GM19328 (cell line): Measurements from ENCODE around the gene GPR161.
"Not testable (repeated sequence)": the region's sequence is repeated elsewhere in the genome, so short reads cannot be mapped to it uniquely, and the experiment has no call there.

Experiments used
- ATAC-seq: cut with Tn5 transposase; IDR thresholded peaks from one replicate; pipeline ENCODE4 v1.9.1; 2021; ENCODE audit warnings: mild to moderate bottlenecking, moderate library complexity; ENCODE audit not compliant: unreplicated experiment

GPR161 gene

GRCh38 chr1:168089326-168089978 lies 47.3 kb downstream of the GPR161 start:
- no peak for ATAC-seq

GRCh38 chr1:168088511-168089325 lies 48.0 kb downstream of the GPR161 start:
- no peak for ATAC-seq

- no peak for ATAC-seq
Measured at GRCh38 chr1:168087696-168088095, 49.0 kb downstream of the GPR161 start.

GRCh38 chr1:168086438-168086837 lies 50.3 kb downstream of the GPR161 start:
- ATAC-seq: no peak

- no peak for ATAC-seq
Measured at GRCh38 chr1:168085401-168085872, 51.3 kb downstream of the GPR161 start.

- ATAC-seq: peak; percentile 55
Measured at GRCh38 chr1:168084396-168085231, 52.1 kb downstream of the GPR161 start.

GRCh38 chr1:168083456-168084325 lies 53.0 kb downstream of the GPR161 start:
- no peak for ATAC-seq

GRCh38 chr1:168082008-168082876 lies 54.5 kb downstream of the GPR161 start:
- ATAC-seq: peak; percentile 75

- no peak for ATAC-seq
Measured at GRCh38 chr1:168081373-168082007, 55.2 kb downstream of the GPR161 start.

GRCh38 chr1:168079761-168080160 lies 57.0 kb downstream of the GPR161 start:
- no peak for ATAC-seq

GRCh38 chr1:168069384-168069783 lies 67.3 kb downstream of the GPR161 start:
- ATAC-seq: no peak

- ATAC-seq: no peak
Measured at GRCh38 chr1:168065506-168065905, 71.2 kb downstream of the GPR161 start.

- no peak for ATAC-seq
Measured at GRCh38 chr1:168064216-168064615, 72.5 kb downstream of the GPR161 start.

GRCh38 chr1:168057921-168058320 lies 78.8 kb downstream of the GPR161 start:
- ATAC-seq: no peak

- no peak for ATAC-seq
Measured at GRCh38 chr1:168057355-168057754, 79.4 kb downstream of the GPR161 start.

- ATAC-seq: not testable (repeated sequence)
Measured at GRCh38 chr1:168056152-168056551, 80.6 kb downstream of the GPR161 start.

GRCh38 chr1:168054117-168054516 lies 82.6 kb downstream of the GPR161 start:
- ATAC-seq: no peak

- no peak for ATAC-seq
Measured at GRCh38 chr1:168053681-168054080, 83.0 kb downstream of the GPR161 start.

- ATAC-seq: no peak
Measured at GRCh38 chr1:168050880-168051279, 85.8 kb downstream of the GPR161 start.
